DND-41 (cell line): Measurements from ENCODE around the gene PTGES3L.

ENCODE experiments used
- EZH2 ChIP-seq: IDR thresholded peaks from 3 replicates; pipeline ENCODE4 v1.6.1; 2012; ENCODE audit warnings: borderline replicate concordance, low read depth, mild to moderate bottlenecking, moderate library complexity, low read length, inconsistent platforms; ENCODE audit not compliant: severe bottlenecking
- TF ChIP-seq, protein P1 (sequence below): IDR thresholded peaks from 2 replicates; pipeline ENCODE4 v1.5.1; 2012; ENCODE audit warnings: borderline replicate concordance, low read length, moderate library complexity, mild to moderate bottlenecking; ENCODE audit not compliant: poor library complexity, severe bottlenecking; ENCODE audit errors: extremely low read depth

DNA sequence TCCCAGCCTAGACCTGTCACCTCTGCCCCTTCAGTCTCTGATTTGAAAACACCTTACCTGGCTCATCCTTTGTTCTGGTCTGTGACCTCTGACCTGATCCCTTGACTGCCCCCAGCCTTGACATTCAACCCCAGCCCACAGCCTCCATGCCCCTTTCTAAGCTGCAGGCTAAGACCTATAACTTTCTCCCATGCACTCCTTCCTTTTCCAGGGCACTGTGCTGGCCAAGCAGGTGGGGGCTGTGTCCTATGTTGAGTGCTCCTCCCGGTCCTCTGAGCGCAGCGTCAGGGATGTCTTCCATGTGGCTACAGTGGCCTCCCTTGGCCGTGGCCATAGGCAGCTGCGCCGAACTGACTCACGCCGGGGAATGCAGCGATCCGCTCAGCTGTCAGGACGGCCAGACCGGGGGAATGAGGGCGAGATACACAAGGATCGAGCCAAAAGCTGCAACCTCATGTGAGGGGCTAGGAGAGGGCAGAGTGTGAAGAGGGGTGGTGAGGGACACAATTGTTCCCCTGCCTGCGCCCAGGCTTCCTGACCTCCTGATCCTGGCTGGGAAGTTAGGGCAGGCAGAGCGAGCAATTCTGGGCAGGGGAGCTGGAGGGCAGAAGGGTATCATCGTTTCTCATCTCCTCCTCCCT is 48.5 kb upstream of the PTGES3L start:
- TF ChIP-seq, protein P1, sequence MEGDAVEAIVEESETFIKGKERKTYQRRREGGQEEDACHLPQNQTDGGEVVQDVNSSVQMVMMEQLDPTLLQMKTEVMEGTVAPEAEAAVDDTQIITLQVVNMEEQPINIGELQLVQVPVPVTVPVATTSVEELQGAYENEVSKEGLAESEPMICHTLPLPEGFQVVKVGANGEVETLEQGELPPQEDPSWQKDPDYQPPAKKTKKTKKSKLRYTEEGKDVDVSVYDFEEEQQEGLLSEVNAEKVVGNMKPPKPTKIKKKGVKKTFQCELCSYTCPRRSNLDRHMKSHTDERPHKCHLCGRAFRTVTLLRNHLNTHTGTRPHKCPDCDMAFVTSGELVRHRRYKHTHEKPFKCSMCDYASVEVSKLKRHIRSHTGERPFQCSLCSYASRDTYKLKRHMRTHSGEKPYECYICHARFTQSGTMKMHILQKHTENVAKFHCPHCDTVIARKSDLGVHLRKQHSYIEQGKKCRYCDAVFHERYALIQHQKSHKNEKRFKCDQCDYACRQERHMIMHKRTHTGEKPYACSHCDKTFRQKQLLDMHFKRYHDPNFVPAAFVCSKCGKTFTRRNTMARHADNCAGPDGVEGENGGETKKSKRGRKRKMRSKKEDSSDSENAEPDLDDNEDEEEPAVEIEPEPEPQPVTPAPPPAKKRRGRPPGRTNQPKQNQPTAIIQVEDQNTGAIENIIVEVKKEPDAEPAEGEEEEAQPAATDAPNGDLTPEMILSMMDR: no peak
- no peak for TF ChIP-seq EZH2
